ENCODE measurements around the gene SRRM4. TPM values are rescaled to one million over a fixed set of nuclear protein-coding genes. Genes with fewer than 3 reads are reported as not detected.

SRRM4 gene
- total and polyA plus RNA-seq, 2 donors (not counting 1 experiment from before 2014, with no cell fraction given), result not detected

DNA sequence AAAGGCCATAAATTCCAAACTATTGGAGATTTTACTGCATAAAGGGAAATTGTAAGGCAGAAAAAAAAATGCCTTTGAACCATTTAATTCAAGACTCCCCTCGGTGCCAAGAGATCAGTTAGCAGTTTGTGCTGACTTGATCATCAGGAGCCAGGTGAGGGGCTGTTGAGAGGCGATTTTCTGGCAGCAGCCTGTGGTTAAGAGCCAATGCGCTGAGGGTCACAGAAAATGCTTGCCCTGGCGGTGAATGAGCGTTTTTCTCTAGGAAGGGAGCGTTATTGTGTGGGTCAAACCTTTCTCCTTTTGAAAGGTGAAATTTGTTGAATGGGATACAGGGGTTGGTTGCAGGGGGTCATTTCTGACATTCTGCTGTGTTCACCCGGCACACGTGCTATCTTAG, 4.7 kb downstream of the SRRM4 start:
- no peaks in the 10 kb centered on the region for H3K36me3 ChIP-seq (ENCODE audit: control insufficient read depth, insufficient read depth, low read length)
- H2AFZ ChIP-seq (ENCODE audit: low read length), result no peak overlapping the region

DNA sequence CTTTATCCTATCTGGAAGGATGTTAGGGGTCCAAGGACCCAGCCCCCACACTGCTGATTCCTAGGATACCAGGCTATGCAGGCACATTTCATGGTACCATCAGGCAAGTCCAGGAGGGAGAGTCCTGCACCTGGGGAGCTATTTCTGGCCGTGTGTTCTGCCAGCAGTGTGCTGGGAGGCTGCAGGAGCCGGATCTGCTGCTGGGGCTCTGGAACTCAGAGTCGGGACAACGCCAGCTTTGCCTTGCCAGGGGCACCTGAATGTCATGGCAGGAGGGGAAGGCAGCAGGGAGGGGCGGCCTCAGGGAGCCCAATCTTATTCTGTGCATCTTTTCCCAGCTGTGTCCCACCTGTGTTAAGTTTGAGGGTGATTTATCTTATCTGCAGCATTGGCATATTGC, 17.8 kb downstream of the SRRM4 start:
- Histone ChIP-seq H3K4me2 (ENCODE audit: extremely low read depth, insufficient read depth, low read length) (no peak overlapping the region), H4K20me1 (ENCODE audit: control insufficient read depth, extremely low read depth, insufficient read depth, low read length) (no peaks in the 10 kb centered on the region), H3K27me3 (ENCODE audit: control insufficient read depth, insufficient read depth, low read length) (no peaks in the 10 kb centered on the region), H3K36me3 (ENCODE audit: control insufficient read depth, insufficient read depth, low read length) (no peaks in the 10 kb centered on the region), H3K9me3 (ENCODE audit: control insufficient read depth, insufficient read depth, low read depth, low read length) (no peaks in the 10 kb centered on the region), H2AFZ (ENCODE audit: low read length) (no peak overlapping the region), H3K27ac (ENCODE audit: insufficient read depth, low read length) (no peak overlapping the region), H3K9ac (ENCODE audit: insufficient read depth, low read length) (no peak overlapping the region), H3K4me3 (replicated peaks in 1 of 4; ENCODE audit: control extremely low read depth in 1 of 4, insufficient read depth in 1 of 4, low read depth in 3 of 4, low read length in 4 of 4) (no peak overlapping the region), H3K4me1 (ENCODE audit: control insufficient read depth, extremely low read depth, insufficient read depth, low read length) (no peaks in the 10 kb centered on the region), H3K79me2 (ENCODE audit: control insufficient read depth, insufficient read depth, low read length) (no peaks in the 10 kb centered on the region)
- TF ChIP-seq, protein P1, sequence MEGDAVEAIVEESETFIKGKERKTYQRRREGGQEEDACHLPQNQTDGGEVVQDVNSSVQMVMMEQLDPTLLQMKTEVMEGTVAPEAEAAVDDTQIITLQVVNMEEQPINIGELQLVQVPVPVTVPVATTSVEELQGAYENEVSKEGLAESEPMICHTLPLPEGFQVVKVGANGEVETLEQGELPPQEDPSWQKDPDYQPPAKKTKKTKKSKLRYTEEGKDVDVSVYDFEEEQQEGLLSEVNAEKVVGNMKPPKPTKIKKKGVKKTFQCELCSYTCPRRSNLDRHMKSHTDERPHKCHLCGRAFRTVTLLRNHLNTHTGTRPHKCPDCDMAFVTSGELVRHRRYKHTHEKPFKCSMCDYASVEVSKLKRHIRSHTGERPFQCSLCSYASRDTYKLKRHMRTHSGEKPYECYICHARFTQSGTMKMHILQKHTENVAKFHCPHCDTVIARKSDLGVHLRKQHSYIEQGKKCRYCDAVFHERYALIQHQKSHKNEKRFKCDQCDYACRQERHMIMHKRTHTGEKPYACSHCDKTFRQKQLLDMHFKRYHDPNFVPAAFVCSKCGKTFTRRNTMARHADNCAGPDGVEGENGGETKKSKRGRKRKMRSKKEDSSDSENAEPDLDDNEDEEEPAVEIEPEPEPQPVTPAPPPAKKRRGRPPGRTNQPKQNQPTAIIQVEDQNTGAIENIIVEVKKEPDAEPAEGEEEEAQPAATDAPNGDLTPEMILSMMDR (conservative IDR thresholded peaks at IDR 0.05 in 1 of 2, IDR thresholded peaks at IDR 0.05 in 1 of 2; ENCODE audit: low read depth in 1 of 2, low read length in 2 of 2), result no peak
- no peak for TF ChIP-seq EZH2 (IDR thresholded peaks at IDR 0.05; ENCODE audit: low read length, missing control alignments)
- no peak for DNase-seq (ENCODE audit: low read depth in 2 of 2)

More for the DNA sequence above, 4.7 kb downstream of the SRRM4 start:
- Histone ChIP-seq H3K79me2 (ENCODE audit: control insufficient read depth, insufficient read depth, low read length) (no peaks in the 10 kb centered on the region), H3K27ac (ENCODE audit: insufficient read depth, low read length) (no peak overlapping the region), H3K4me2 (ENCODE audit: extremely low read depth, insufficient read depth, low read length) (no peak overlapping the region), H3K9me3 (ENCODE audit: control insufficient read depth, insufficient read depth, low read depth, low read length) (no peaks in the 10 kb centered on the region), H3K9ac (ENCODE audit: insufficient read depth, low read length) (no peak overlapping the region), H3K27me3 (ENCODE audit: control insufficient read depth, insufficient read depth, low read length) (no peaks in the 10 kb centered on the region), H3K4me1 (ENCODE audit: control insufficient read depth, extremely low read depth, insufficient read depth, low read length) (no peaks in the 10 kb centered on the region), H3K4me3 (replicated peaks in 1 of 4; ENCODE audit: control extremely low read depth in 1 of 4, insufficient read depth in 1 of 4, low read depth in 3 of 4, low read length in 4 of 4) (no peak overlapping the region), H4K20me1 (ENCODE audit: control insufficient read depth, extremely low read depth, insufficient read depth, low read length) (no peaks in the 10 kb centered on the region)
- DNase-seq (ENCODE audit: low read depth in 2 of 2), result no peak
- TF ChIP-seq EZH2 (IDR thresholded peaks at IDR 0.05; ENCODE audit: low read length, missing control alignments), result no peak
- TF ChIP-seq, protein P1 (conservative IDR thresholded peaks at IDR 0.05 in 1 of 2, IDR thresholded peaks at IDR 0.05 in 1 of 2; ENCODE audit: low read depth in 1 of 2, low read length in 2 of 2), result no peak

DNA sequence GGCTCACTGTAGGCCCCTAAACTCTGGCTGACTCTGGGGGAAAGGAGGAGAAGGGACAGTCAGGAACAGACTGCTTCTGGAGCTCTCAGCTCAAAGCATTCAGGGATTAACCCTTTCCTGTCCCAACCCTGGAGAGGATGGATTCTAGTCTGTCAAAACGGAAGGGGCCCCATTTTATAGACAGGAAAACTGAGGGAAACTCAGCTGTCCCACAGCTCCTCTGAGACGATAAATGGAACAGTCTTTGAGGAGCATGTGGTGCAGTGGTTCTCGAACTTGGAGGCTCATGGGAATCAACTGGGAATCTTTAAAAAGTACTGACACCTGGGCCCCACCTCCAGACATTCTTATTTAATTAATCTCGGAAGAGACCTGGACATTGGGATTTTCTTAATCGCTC, 23.7 kb downstream of the SRRM4 start:
- TF ChIP-seq EZH2 (IDR thresholded peaks at IDR 0.05; ENCODE audit: low read length, missing control alignments), result no peak
- TF ChIP-seq, protein P1 (conservative IDR thresholded peaks at IDR 0.05 in 1 of 2, IDR thresholded peaks at IDR 0.05 in 1 of 2; ENCODE audit: low read depth in 1 of 2, low read length in 2 of 2), result no peak
- no peaks in the 10 kb centered on the region for H4K20me1 ChIP-seq (ENCODE audit: control insufficient read depth, extremely low read depth, insufficient read depth, low read length)

More for the DNA sequence above, 23.7 kb downstream of the SRRM4 start:
- Histone ChIP-seq H3K4me1 (ENCODE audit: control insufficient read depth, extremely low read depth, insufficient read depth, low read length) (no peaks in the 10 kb centered on the region), H3K9me3 (ENCODE audit: control insufficient read depth, insufficient read depth, low read depth, low read length) (no peaks in the 10 kb centered on the region), H3K36me3 (ENCODE audit: control insufficient read depth, insufficient read depth, low read length) (no peaks in the 10 kb centered on the region), H3K4me3 (replicated peaks in 1 of 4; ENCODE audit: control extremely low read depth in 1 of 4, insufficient read depth in 1 of 4, low read depth in 3 of 4, low read length in 4 of 4) (no peak overlapping the region), H3K9ac (ENCODE audit: insufficient read depth, low read length) (no peak overlapping the region), H2AFZ (ENCODE audit: low read length) (no peak overlapping the region), H3K27me3 (ENCODE audit: control insufficient read depth, insufficient read depth, low read length) (no peaks in the 10 kb centered on the region), H3K4me2 (ENCODE audit: extremely low read depth, insufficient read depth, low read length) (no peak overlapping the region), H3K79me2 (ENCODE audit: control insufficient read depth, insufficient read depth, low read length) (no peaks in the 10 kb centered on the region), H3K27ac (ENCODE audit: insufficient read depth, low read length) (no peak overlapping the region)
- DNase-seq (ENCODE audit: low read depth in 2 of 2), result no peak
